Activated gamma-delta T cell treated with Interleukin-2 at 50 U/mL for 16 hours (primary cell): ENCODE results near the gene CNPY1.
"Not testable (repeated sequence)": the region's sequence is repeated elsewhere in the genome, so short reads cannot be mapped to it uniquely, and the experiment has no call there.

ENCODE experiments used
- DNase-seq: peaks from one replicate; pipeline ENCODE4 v3.0.0-alpha.2; 2020

Gene CNPY1

DNA sequence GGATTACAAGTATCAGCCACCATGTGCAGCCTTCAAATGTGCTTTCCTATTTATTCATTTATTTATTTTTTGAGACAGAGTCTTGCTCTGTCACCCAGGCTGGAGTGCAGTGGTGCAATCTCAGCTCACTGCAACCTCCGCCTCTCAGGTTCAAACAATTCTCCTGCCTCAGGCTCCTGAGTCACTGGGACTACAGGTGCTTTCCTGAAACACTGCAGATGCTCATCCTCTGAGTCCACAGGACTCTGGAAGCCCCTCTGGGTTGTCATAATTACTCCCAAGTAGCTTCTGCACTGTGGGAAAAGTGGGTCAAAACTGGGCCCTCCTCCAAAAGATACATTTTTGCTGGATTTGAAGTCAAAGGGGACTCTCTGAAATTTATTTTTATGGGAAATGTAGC, at the start of gene CNPY1:
Gene CNPY1, minus strand, starts transcription at position 111 of the 400 bp plus-strand sequence. CDS start 630 bp downstream, outside the sequence.
- DNase-seq: not testable (repeated sequence)

DNA sequence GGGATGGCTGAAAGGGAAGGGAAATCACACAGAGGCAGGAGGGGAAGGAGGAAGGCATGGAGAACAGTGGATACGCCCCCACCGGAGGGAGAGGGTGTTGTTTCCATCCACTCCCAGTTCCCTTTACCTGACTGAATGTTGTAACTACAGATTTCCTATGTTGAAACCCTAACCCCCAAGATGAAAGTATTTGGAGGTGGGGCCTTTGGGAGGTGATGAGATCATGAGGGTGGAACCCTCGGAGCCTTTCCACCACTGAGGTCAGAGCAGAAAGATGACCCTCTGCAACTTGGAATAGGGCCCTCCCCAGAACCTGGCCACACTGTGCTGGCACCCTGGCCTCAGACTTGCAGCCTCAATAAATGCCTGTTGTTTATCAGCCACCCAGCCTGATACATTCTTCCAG, 48.6 kb upstream of the CNPY1 start:
- DNase-seq: no peak

DNA sequence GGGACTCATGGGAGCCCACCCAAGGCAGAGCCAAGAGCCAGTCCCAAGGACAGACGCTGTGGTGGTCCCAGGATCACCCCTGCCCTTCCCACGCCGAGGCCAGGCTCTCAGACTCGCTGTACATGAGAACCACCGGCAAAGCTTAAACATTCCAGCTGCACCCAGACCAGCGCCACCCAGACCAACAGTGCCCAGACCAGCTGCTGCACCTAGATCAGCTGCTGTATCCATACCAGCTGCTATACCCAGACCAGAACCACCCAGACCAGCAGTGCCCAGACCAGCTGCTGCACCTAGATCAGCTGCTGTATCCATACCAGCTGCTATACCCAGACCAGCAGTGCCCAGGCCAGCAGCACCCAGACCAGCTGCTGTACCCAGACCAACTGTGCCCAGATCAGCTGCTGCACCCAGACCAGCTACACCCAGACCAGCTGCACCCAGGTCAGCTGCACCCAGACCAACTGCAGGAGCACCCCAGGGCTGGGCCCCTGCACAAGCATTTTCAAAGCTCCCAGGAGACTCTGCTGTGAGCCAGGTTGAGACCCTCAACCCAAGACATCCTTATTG, 47.9 kb upstream of the CNPY1 start:
- no peak for DNase-seq

DNA sequence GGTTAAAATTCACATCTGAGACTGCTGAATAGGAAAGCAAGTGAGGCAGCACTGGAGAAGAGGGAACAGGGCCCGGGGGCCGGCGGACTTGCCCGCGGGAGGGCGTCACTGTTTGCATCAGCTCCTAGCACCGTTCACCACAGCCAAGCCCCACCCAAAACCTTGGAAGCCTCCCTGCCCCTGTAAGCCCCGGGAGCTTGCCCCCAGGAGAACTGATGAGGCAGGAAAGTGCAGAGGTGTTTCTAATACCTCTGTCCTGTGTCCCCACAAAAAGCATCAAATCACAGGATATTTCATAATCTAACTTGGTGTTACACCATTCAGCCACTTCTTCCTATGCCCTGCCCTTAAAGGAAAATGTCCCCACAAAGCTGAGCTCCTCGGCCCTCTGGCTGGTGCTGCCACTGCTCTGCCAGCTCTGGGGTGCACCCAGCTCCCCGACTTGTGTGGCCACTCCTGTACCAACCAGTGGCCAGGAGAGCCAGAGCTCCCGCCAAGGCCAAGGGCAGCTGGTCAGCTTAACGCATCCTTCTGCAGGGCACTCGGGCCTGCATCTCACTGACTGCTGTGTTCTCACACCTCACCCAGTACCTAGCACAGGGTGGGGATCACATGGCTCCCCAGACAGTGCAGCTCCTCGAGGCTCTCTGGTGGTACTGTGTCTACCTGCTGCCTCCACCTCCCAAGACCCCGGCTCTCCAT, 47.3 kb upstream of the CNPY1 start:
- no peak for DNase-seq

DNA sequence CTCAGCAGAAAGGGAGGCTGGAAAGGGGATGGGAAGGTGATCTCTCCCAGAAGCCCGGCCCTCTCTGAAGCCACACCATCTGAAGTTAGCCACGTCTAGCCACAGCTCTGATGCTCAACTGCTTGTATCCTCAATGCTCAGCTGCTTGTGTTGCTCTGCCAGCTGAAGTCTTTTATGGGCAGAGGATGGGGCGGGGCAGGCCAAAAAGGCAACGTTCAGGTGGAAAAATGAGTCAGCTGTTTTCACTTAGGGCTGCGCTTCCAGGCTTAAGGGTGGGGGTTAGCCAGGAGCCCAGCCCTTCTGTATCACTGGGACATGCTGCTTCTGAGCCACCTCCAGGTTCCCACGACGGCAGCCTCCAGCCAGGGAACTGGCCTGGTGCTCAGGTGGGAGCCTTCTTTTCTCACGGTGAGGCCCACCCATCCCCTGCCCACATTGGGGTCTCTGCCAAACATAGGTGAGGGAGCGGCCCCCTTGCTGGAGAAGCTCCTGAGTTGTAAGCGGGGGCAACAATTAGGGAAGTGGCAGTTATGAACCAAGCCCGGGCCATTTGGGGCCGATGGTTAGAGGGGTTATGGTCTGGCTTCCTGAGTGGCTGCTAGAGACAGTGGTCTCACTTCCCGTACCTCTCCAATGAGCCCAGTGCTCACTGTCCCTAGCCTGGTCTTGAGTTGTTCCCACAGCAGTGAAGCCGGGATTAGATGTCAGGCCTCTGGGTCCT, 44.9 kb upstream of the CNPY1 start:
- DNase-seq: no peak

DNA sequence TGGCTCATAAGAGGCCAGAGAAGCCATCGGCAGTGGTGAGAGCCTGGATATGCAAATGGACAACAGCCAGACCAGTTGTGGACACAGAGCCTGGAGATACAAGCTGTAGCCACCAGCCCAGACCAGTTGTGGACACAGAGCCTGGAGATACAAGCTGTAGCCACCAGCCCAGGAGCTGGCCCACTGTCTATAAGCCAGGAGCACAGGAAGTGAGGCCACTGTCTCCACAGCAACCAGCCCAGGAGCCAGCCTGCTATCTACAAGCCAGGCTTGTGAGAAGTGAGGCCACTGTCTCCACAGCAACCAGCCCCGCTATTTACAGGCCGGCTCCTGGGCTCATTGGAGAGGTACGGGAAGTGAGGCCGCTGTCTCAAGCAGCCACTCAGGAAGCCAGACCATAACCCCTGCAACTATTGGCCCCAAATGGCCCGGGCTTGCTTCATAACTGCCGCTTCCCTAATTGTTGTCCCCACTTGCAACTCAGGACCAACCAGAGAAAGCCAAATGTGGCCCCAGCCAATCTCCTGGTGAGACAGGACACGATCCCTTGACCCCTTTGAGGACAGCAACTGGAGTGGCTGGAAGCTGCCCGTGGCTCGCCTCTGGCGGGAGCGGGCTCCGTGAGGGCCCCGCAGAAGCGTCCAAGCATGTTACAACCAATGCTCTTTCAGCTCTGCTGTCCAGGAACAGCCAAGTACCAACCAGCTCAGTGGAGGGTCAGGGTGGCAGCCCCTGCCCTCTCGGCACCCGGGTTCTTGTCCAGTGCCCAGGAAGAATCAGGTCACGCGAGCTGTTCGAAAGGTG, 44.1 kb upstream of the CNPY1 start:
- no peak for DNase-seq

DNA sequence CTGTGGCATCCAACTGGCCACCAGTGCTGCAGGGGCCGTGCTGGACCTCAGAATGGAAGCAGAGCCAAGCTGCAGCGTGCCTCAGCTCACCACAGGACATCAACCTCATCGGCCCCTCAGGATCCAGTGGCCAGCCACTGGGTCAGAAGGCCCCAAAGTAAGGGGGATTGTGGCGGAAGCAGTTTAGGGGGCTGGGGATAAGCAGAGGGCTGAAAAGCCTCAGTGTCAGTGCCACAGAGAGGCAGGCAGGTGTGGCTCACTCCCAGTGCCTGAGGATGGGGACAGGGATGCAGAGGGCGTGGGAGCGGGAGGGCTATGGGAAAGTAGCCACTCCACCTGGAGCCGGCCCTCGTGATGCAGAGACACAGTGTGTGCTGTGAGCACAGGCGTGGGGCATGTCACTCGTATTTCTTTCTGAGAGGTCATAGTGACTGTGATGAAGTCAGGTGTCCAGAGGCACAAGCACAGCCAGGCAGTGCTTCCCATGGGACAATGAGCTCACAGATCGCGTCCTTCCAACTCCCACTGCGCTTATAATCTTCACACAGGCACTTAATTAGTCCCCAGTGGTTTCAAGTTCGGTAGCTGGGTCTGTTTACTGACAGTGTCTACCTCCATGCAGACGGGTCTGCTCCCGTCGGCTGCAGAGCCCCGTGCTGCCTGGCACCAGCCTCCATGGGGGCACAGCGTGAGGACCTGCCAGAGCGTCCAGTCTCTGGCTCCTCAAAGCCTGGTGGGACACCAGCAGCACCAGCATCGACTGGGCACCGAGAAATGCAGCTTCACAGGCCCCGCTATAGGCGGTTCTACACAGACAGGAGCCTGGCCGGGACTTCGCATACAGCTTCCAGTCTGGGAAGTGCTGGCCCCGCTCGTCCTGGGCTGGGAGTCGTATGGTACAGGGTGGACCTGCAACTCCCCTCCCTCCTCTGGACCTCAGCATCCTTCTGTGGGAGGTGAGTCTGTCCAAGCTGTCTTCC, 42.9 kb upstream of the CNPY1 start:
- no peak for DNase-seq

DNA sequence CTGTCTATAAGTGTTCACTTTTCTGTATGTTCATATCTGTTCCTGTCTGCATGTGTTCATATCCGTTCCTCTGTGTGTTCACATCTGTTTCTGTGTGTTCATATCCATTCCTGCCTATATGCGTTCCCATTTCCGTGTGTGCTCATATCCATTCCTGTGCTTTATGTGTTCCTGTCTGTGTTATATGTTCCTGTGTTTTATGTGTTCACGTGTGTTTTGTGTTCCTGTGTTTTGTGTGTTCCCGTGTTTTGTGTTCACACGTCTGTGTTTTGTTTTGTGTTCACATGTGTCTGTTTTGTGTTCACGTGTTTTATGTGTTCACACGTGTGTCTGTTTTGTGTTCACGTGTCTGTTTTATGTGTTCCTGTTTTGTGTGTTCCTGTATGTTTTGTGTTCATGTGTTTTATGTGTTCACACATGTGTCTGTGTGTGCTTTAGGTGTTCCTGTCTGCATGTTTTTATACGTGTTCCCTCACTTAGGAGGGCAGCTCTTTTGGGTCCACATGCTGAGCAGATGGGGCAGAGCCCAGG, 42.2 kb upstream of the CNPY1 start:
- no peak for DNase-seq

DNA sequence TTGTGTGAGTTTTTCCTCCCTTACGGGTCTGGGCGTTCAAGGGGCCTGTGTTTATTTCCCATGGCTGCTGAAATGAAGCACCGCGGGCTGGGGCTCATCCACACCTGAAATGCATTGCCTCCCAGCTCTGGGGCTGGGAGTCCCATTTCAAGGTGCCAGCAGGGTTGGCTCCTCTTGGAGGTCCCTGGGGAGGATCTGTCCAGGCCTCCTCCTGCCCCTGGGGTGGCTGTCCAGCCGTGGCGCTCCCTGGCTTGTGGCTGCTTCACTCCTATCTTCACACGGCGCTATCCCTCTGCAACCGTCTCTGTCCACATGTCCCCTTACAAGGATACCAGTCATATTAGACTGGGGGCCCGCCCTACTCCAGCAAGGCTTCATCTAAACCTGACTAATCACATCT, 41.1 kb upstream of the CNPY1 start:
- DNase-seq: no peak

DNA sequence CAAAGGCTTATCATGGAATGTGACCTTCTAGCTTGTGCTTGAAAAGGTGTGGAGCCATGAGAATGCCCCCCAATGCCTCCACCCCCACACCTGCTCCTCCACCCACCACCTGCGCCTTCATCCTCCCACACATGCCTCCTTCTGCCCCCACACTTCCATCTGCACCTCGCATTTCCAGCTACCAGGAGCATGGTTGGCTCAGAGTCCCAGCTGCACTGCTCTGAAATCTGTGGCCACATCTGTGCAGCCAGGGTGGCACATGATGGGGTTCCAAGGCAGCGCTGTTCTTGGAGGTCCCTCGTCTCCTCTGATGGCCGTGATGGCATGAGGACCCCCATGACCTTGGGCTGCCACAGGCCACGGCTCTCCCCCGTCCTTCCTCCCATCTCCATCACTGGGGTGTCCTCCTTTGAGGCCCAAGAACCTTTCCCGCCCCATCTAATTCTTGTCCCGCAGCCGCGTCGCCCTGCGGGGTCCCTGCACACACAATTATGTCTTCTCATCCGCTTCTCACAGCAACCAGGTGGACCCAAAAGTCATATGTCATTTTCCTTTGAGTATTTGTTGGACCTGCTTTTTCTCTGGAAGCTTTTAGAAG, 40.6 kb upstream of the CNPY1 start:
- DNase-seq: no peak

DNA sequence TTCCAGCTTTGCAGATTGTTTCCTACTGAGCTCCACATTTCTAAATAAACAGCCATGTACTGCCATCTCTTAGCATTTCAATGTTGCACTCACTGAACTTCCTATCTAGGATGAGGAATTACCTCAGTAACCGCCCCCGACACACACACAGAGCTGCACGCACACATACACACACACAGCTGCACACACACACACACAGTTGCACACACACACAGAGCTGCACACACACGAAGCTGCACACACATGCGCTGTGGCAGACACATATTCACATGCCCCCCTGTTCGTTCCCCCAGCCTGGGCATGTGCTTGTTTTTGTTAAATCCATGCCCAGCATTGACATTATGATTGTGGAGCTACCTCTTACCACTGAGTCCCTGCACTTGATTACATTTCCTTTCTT, 39.6 kb upstream of the CNPY1 start:
- DNase-seq: no peak

DNA sequence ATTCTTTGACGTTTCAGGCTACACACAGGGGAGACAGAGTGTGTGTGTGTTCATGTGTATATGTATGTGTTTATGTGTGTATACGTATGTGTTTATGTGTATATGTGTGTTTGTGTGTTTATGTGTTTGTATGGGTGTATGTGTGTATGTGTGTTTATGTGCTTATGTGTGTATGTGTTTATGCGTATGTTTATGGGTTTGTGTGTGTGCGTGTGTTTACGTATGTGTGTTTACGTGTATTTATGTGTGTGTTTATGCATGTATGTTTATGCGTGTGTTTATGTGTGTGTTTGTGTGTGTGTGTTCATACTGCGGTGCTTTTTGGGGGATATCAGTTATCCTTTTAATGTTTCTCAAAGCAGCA, 39.2 kb upstream of the CNPY1 start:
- DNase-seq: no peak

DNA sequence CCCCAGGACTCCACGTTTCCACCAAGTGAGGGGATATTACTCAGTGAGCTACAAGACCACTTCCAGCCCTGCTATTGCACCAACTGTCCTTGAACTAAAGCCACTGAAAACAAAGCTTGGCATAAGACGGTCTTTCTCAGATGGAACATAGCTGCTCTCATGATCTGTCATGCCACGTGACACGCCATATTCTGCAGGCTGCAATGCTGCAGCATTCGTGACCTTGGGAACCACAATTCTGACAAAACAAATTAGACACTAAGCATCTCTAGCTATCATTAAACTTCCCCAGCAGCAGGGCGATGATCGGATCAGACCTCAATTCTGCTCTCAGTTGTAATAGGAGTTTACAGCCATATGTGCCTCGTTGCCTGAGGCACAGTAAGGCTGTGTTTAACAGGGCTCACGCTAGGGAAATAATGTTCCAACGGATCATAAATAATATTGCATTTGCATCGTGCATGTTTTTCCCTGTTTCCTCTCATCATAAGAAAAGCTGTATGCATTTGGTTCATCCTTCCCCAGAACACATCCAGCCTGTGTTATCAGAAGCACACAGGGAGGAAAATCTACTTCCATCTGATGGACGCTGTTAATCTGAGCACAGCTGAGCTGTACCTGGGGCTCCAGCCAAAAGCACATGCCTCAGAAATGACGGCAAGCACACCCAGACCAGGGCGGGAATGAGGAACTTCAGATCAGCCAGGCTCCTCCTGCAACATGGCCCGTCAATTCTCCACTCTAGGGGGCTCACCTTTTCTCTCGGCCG, 38.6 kb upstream of the CNPY1 start:
- DNase-seq: no peak

DNA sequence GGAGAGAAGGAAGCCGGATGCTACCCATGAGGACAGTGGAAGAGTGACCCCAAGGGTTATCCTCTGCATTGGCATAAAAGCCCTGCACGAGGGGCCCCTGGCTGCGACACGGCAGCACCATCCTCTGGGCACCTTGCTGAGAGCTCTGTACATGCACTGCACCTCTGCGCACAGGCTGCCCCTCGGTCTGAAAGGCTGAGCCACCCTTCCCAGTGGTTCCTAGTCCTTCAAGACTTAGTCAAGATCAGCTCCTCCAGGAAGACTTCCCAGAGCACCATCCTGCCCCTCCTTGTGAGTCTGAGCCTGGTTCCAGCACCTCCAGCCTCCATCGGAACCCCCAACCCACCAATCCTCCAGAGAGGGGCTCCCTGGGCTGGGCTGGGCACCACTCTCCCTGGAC, 37.9 kb upstream of the CNPY1 start:
- DNase-seq: no peak

DNA sequence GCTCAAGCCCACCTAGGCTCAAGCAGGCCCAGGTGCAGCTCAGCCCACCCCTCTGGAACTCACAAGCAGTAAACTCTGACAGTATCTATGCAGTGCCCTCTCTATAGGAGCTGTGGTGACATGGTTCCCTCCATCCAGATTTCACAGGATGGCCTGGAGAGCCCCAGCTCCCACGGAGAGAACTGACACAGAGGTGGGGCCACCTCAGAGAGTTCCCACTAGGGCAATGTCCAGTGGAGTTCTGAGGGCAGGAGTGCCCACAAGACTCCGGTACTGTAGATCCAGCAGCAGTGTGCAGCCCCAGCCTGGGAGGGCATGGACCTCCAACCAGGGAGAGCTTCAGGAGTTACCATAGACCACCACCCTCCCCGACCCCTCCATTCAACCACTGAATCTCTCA, 37.3 kb upstream of the CNPY1 start:
- DNase-seq: no peak

DNA sequence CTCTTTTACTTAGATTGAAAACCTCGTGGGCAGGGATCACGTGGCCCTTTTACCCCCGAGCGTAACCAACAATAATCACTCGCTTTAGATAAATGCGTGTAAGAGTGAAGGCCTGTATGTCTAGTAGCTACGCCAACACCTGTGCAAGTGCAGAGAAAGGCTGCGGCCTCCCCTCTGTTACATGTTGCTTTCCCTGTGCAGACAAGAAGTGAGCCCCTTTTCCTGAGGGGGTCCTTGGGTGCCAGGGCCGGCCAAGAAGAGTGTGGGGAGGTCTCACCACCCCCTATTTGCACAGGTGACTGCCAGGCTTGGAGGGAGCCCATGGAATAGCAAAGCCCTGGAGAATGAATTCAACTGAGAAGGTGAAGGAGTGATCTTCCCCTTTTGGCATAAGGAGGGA, 35.6 kb upstream of the CNPY1 start:
- DNase-seq: no peak

DNA sequence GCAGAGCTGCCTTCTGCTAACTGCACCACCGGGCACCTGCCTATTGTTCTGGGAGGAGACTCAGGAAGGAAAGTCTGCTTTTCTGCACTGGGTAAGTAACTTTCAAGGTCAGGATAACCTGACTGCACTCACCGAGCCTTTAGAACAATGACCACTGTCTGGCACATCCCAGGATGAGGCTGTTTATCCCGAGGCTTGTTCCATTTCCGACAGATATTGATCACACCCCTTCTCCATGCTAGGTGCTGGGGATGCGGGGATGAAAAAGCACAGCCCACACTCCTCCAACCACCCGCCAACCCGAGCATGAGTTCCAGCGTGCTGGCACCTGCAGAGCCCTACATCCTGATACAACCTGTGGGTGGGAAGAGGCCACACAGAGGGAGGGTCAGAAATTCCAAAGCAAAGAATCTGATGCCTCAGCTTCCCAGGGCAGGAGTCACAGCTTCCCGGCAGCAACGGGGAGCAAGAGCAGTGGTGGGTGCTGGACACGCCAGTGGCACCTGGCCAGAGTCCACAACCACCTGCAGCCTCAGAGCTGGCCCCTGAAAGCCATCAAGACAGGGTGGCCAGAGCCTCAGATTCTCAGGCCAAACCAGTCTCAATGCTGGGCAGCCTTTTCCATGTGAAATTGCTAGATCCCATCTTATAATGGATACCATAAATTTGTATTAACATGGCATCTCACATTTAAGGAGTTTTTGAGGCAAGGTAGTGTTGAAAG, 34.9 kb upstream of the CNPY1 start:
- DNase-seq: no peak

DNA sequence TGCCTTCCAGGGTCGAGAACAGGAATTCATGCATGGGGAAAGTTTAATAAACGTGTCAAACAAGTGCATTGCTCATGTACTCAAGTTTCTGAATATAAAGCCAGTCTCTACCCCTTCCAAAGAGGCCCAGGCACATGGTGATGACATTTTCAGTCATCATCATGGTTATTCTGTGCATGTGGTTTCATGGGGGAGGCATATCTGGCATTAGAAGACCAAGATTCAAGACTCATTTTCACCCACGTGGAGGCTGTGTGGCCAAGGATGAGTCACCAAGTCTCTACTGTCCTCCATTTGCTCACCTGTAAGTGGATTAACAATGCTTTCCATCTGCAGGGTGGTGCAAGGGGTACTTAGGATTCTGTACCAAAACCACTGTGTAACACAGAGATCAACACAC, 34.0 kb upstream of the CNPY1 start:
- DNase-seq: no peak

DNA sequence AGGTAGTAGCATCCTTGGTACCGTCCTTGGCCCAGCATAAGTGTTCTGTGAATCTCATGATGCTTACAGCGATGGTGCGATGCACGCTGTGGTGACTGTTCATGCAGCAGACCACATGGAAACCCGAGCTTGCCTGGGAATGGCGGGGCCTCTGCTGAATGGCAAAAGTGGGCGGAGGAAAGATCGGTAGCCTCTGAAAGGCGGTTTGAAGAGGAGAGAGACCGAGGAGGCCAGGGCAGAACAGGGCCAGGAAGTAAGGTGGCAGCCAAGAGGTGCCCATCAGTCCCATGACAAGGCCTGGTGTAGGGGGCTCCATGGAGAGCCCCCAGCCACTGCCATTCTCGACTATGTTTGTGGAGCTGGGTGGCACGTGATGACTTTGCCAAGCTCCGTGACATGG, 33.2 kb upstream of the CNPY1 start:
- DNase-seq: no peak

DNA sequence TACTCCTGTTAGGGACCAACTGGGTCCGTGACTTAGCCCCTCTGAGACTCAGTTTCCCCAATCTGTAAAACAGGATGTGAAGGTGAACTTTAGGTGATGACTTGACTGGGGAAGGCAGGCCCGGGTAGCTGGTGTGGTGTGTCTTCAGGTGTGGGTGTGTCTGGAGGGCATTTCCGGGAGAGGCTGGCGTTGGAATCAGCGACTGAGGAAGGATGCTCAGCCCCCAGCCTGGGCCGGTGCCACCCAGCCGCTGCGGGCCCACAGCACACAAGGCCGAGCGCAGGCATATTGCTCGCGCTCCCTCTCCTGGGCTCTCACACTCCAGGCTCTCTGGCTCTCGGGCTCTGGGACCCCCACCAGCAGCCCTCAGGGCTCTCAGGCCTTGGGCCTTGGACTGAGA, 31.7 kb upstream of the CNPY1 start:
- no peak for DNase-seq
